Skin epidermis (tissue), 12 donors: ENCODE measurements around the gene MALRD1.
A peak's percentile ranks its signal among the peaks of the same experiment; 100 is the strongest.

ENCODE experiments used
- H3K27ac ChIP-seq, 21 experiments: fragments of 200-600 bp; sonication (generic) in 11 of 21; one replicate each; pipeline ENCODE4 v1.5.0; 2020; ENCODE audit warnings: mild to moderate bottlenecking in 3 of 21, inconsistent platforms in 2 of 21, moderate library complexity in 2 of 21
- H3K4me3 ChIP-seq, 7 experiments: fragments of 200-600 bp; sonication (generic) in 2 of 7; one replicate each; pipeline ENCODE4 v1.5.0; 2020; ENCODE audit warnings: inconsistent platforms in 2 of 7, mild to moderate bottlenecking in 2 of 7, moderate library complexity in 1 of 7

The MALRD1 gene

GRCh38 chr10:19616966-19617365 lies 568.4 kb downstream of the MALRD1 start:
- no peak overlapping the region for H3K27ac ChIP-seq
- H3K4me3 ChIP-seq = no peak overlapping the region

- no peak overlapping the region for H3K4me3 ChIP-seq
- H3K27ac ChIP-seq = no peak overlapping the region
These were observed 572.2 kb downstream of the MALRD1 start for GRCh38 chr10:19620811-19621210.

GRCh38 chr10:19623321-19623720 lies 574.7 kb downstream of the MALRD1 start:
- Histone ChIP-seq H3K27ac (no peak overlapping the region), H3K4me3 (no peak overlapping the region)

GRCh38 chr10:19626156-19626555 lies 577.6 kb downstream of the MALRD1 start:
- H3K4me3 ChIP-seq = no peak overlapping the region
- H3K27ac ChIP-seq = no peak overlapping the region

GRCh38 chr10:19628767-19629560 lies 580.4 kb downstream of the MALRD1 start:
- H3K27ac ChIP-seq = peak overlapping the region in 2 of 21 experiments; percentile 18 to 25
- no peak overlapping the region for H3K4me3 ChIP-seq

GRCh38 chr10:19629567-19629966 lies 581.0 kb downstream of the MALRD1 start:
- no peak overlapping the region for H3K4me3 ChIP-seq
- peak overlapping the region in 5 of 21 experiments; percentile 18 to 59 (median 25) for H3K27ac ChIP-seq

GRCh38 chr10:19634163-19634562 lies 585.6 kb downstream of the MALRD1 start:
- Histone ChIP-seq H3K4me3 (no peak overlapping the region), H3K27ac (no peak overlapping the region)

GRCh38 chr10:19638182-19638895 lies 589.7 kb downstream of the MALRD1 start:
- Histone ChIP-seq H3K27ac (peak overlapping the region in 13 of 21 experiments; percentile 0 to 78 (median 51)), H3K4me3 (no peak overlapping the region)

GRCh38 chr10:19638896-19639233 lies 590.3 kb downstream of the MALRD1 start:
- Histone ChIP-seq H3K4me3 (no peak overlapping the region), H3K27ac (peak overlapping the region in 13 of 21 experiments; percentile 0 to 78 (median 51))

GRCh38 chr10:19640566-19641263 lies 592.1 kb downstream of the MALRD1 start:
- Histone ChIP-seq H3K27ac (no peak overlapping the region), H3K4me3 (no peak overlapping the region)

GRCh38 chr10:19651549-19651948 lies 602.9 kb downstream of the MALRD1 start:
- H3K4me3 ChIP-seq = no peak overlapping the region
- peak overlapping the region in 3 of 21 experiments; percentile 0 to 66 (median 32) for H3K27ac ChIP-seq

- Histone ChIP-seq H3K4me3 (no peak overlapping the region), H3K27ac (peak overlapping the region in 1 of 21 experiments; percentile 66)
These were observed 604.1 kb downstream of the MALRD1 start for GRCh38 chr10:19652750-19653149.

- Histone ChIP-seq H3K27ac (peak overlapping the region in 2 of 21 experiments; percentile 11 to 26), H3K4me3 (no peak overlapping the region)
These were observed 605.3 kb downstream of the MALRD1 start for GRCh38 chr10:19653931-19654330.

- H3K4me3 ChIP-seq = no peak overlapping the region
- H3K27ac ChIP-seq = peak overlapping the region in 2 of 21 experiments; percentile 11 to 26
These were observed 606.0 kb downstream of the MALRD1 start for GRCh38 chr10:19654576-19654975.

- Histone ChIP-seq H3K4me3 (no peak overlapping the region), H3K27ac (no peak overlapping the region)
These were observed 607.9 kb downstream of the MALRD1 start for GRCh38 chr10:19656420-19657042.

GRCh38 chr10:19658131-19658530 lies 609.5 kb downstream of the MALRD1 start:
- Histone ChIP-seq H3K4me3 (no peak overlapping the region), H3K27ac (no peak overlapping the region)

- no peak overlapping the region for H3K27ac ChIP-seq
- H3K4me3 ChIP-seq = no peak overlapping the region
These were observed 610.1 kb downstream of the MALRD1 start for GRCh38 chr10:19658622-19659233.

GRCh38 chr10:19659920-19660655 lies 611.5 kb downstream of the MALRD1 start:
- no peak overlapping the region for H3K27ac ChIP-seq
- no peak overlapping the region for H3K4me3 ChIP-seq

GRCh38 chr10:19663344-19663743 lies 614.7 kb downstream of the MALRD1 start:
- H3K4me3 ChIP-seq = no peak overlapping the region
- no peak overlapping the region for H3K27ac ChIP-seq
